Skeletal muscle satellite cell (primary cell): ENCODE measurements around the gene ZNF491.
"Not testable (repeated sequence)": the region's sequence is repeated elsewhere in the genome, so short reads cannot be mapped to it uniquely, and the experiment has no call there.

Experiments
- H3K27me3 ChIP-seq: 2 replicates; pipeline ENCODE4 v1.7.0; 2013; ENCODE audit warnings: low read length; ENCODE audit not compliant: control insufficient read depth, insufficient read depth
- H3K36me3 ChIP-seq: 2 replicates; pipeline ENCODE4 v1.7.0; 2013; ENCODE audit warnings: mild to moderate bottlenecking, control low read depth, low read length; ENCODE audit not compliant: insufficient read depth
- H3K4me1 ChIP-seq: 2 replicates; pipeline ENCODE4 v1.7.0; 2013; ENCODE audit warnings: low read length; ENCODE audit not compliant: control insufficient read depth, insufficient read depth
- H3K4me2 ChIP-seq: 2 replicates; pipeline ENCODE4 v1.7.0; 2013; ENCODE audit warnings: mild to moderate bottlenecking, low read length
- H3K4me3 ChIP-seq: 2 replicates; pipeline ENCODE4 v1.7.0; 2013; ENCODE audit warnings: low read length
- H3K9ac ChIP-seq: 2 replicates; pipeline ENCODE4 v1.7.0; 2013; ENCODE audit warnings: mild to moderate bottlenecking, low read depth, low read length, moderate library complexity
- H3K9me3 ChIP-seq: replicated peaks from 2 replicates; pipeline ENCODE4 v1.7.0; 2013; ENCODE audit warnings: mild to moderate bottlenecking, control low read depth, low read length

The ZNF491 gene

GRCh38 chr19:11848594-11849469, 50.5 kb downstream of the ZNF491 start, which contains the start of gene ZNF439:
TSS of gene ZNF439 (plus strand) at chr19:11848726. CDS start at chr19:11848868, 142 bp downstream.
- Histone ChIP-seq H3K4me1 (peaks cover 10% of the 10 kb centered on the region), H3K4me3 (peak within 1 kb of the TSS; percentile 80), H3K9me3 (no peaks in the 10 kb centered on the region), H3K9ac (peak within 1 kb of the TSS; percentile 69), H3K27me3 (no peaks in the 10 kb centered on the region), H3K4me2 (peak within 1 kb of the TSS; percentile 83), H3K36me3 (no peaks in the 10 kb centered on the region)

- not testable (repeated sequence) for H3K4me3 ChIP-seq, H3K4me2 ChIP-seq, H3K9me3 ChIP-seq, H3K9ac ChIP-seq, H3K27me3 ChIP-seq, H3K36me3 ChIP-seq
- H3K4me1 ChIP-seq, result peaks cover 10% of the 10 kb centered on the region
These were observed 52.0 kb downstream of the ZNF491 start for GRCh38 chr19:11850289-11850688.

GRCh38 chr19:11853358-11853757, 55.0 kb downstream of the ZNF491 start:
- Histone ChIP-seq H3K4me2 (no peak overlapping the region), H3K9ac (no peak overlapping the region), H3K4me3 (no peak overlapping the region), H3K4me1 (peaks cover 7% of the 10 kb centered on the region), H3K9me3 (no peaks in the 10 kb centered on the region), H3K36me3 (peaks cover 4% of the 10 kb centered on the region), H3K27me3 (no peaks in the 10 kb centered on the region)

- Histone ChIP-seq H3K4me2 (no peak overlapping the region), H3K9me3 (peaks cover 3% of the 10 kb centered on the region), H3K36me3 (peaks cover 4% of the 10 kb centered on the region), H3K4me3 (no peak overlapping the region), H3K9ac (no peak overlapping the region), H3K4me1 (no peaks in the 10 kb centered on the region), H3K27me3 (no peaks in the 10 kb centered on the region)
These were observed 58.4 kb downstream of the ZNF491 start for GRCh38 chr19:11856596-11857250.
